ENCODE results near the gene CD58. TPM values are rescaled to one million over a fixed set of nuclear protein-coding genes. Genes with fewer than 3 reads are reported as not detected.

The CD58 gene
- total and polyA plus RNA-seq, 3 experiments from 2014 or later: 29.9 to 49.1 (median 30.7) TPM

GRCh38 chr1:116472431-116472961 lies 98.3 kb downstream of the CD58 start:
- no peaks in the 10 kb centered on the region for H3K36me3 ChIP-seq (ENCODE audit: insufficient read depth, low read length)
- H3K4me1 Mint-ChIP-seq: no peaks in the 10 kb centered on the region
- no peaks in the 10 kb centered on the region for H3K9me3 Mint-ChIP-seq
- no peak overlapping the region for H3K27ac Mint-ChIP-seq
- peaks cover 0 to 3% (median 0%) of the 10 kb centered on the region in 3 donors for H3K36me3 Mint-ChIP-seq
- ChIA-PET CTCF (interaction anchor here (1.7 kb wide), 1 partner anchor 13 kb away, joined by 6 read pairs; no protein-coding TSS in a partner anchor), POLR2A (no interaction called here)
- DNase-seq: no peak
- H3K27me3 Mint-ChIP-seq: peaks cover 0 to 5% of the 10 kb centered on the region in 2 donors
- no peaks in the 10 kb centered on the region for H3K9me3 ChIP-seq (ENCODE audit: low read length)
- no peak overlapping the region for H3K4me3 Mint-ChIP-seq
- H3K27ac ChIP-seq (ENCODE audit: low read depth, low read length): no peak overlapping the region
- no peaks in the 10 kb centered on the region for H3K27me3 ChIP-seq (ENCODE audit: insufficient read depth, low read length, poor library complexity, severe bottlenecking)
- no peaks in the 10 kb centered on the region for H3K4me1 ChIP-seq (ENCODE audit: insufficient read depth, low read length)
- H3K4me3 ChIP-seq (ENCODE audit: low read length): no peak overlapping the region

DNA sequence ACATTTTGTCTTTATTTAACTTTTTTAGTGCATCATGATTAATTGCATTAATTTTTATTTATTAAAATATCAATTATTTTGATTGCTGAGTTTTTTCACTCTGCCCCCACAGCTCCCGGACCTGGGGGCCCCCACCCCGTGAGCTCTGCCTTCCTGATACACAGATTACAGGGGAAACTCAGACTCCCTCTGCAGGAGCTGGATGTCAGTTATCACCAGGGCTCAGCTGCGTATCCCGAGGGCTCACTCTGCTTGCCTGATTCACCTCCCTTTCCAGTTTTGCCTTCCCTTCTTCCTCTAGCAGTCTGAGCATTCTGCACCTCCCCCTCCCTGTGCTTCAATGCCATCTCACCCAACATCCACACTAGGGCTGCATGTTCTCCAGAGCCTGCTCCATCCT lies 99.6 kb downstream of the CD58 start:
- H3K4me3 Mint-ChIP-seq: no peak overlapping the region
- CTCF ChIA-PET: interaction anchor here (1.7 kb wide), 1 partner anchor 14 kb away, joined by 6 read pairs; no protein-coding TSS in a partner anchor

DNA sequence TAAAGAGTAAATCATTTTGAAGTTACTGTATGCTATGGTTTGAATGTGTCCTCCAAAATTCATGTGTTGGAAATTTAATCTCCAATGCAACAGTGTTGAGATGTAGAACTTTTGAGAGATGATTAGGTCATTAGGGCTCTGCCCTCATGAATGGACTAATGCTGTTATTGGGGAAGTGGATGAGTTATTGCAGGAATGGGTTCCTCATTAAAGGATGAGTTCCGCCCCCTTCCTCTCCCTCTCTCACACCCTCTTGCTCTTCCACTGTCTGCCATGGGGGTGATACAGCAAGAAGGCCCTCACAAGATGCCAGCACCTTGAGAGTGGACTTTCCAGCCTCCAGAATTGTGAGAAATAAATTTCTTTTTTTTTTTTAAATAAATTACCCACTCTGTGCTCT lies 100.2 kb downstream of the CD58 start:
- H3K36me3 ChIP-seq (ENCODE audit: insufficient read depth, low read length): no peaks in the 10 kb centered on the region
- no peak for DNase-seq
- peaks cover 2 to 5% of the 10 kb centered on the region in 2 donors for H3K27me3 Mint-ChIP-seq
- peaks cover 0 to 3% (median 0%) of the 10 kb centered on the region in 3 donors for H3K36me3 Mint-ChIP-seq
- no peaks in the 10 kb centered on the region for H3K9me3 Mint-ChIP-seq
- no peak overlapping the region for H3K4me3 ChIP-seq (ENCODE audit: low read length)
- no peak overlapping the region for H3K4me3 Mint-ChIP-seq
- ChIA-PET POLR2A (no interaction called here), CTCF (no interaction called here)
- no peak overlapping the region for H3K27ac ChIP-seq (ENCODE audit: low read depth, low read length)
- no peaks in the 10 kb centered on the region for H3K4me1 Mint-ChIP-seq
- H3K27me3 ChIP-seq (ENCODE audit: insufficient read depth, low read length, poor library complexity, severe bottlenecking): no peaks in the 10 kb centered on the region
- H3K4me1 ChIP-seq (ENCODE audit: insufficient read depth, low read length): no peaks in the 10 kb centered on the region
- no peaks in the 10 kb centered on the region for H3K9me3 ChIP-seq (ENCODE audit: low read length)
- H3K27ac Mint-ChIP-seq: no peak overlapping the region

More for the DNA sequence above, 99.6 kb downstream of the CD58 start:
- no peaks in the 10 kb centered on the region for H3K4me1 ChIP-seq (ENCODE audit: insufficient read depth, low read length)
- H3K27ac ChIP-seq (ENCODE audit: low read depth, low read length): no peak overlapping the region
- no peaks in the 10 kb centered on the region for H3K4me1 Mint-ChIP-seq
- no peaks in the 10 kb centered on the region for H3K36me3 ChIP-seq (ENCODE audit: insufficient read depth, low read length)
- peak overlapping the region in 1 of 8 donors; percentile 25 for H3K27ac Mint-ChIP-seq
- H3K9me3 ChIP-seq (ENCODE audit: low read length): no peaks in the 10 kb centered on the region
- no peaks in the 10 kb centered on the region for H3K27me3 ChIP-seq (ENCODE audit: insufficient read depth, low read length, poor library complexity, severe bottlenecking)
- no peaks in the 10 kb centered on the region for H3K9me3 Mint-ChIP-seq
- no peak overlapping the region for H3K4me3 ChIP-seq (ENCODE audit: low read length)
- peaks cover 0 to 5% of the 10 kb centered on the region in 2 donors for H3K27me3 Mint-ChIP-seq
- H3K36me3 Mint-ChIP-seq: peaks cover 0 to 3% (median 0%) of the 10 kb centered on the region in 3 donors
- DNase-seq: no peak
- POLR2A ChIA-PET: no interaction called here

DNA sequence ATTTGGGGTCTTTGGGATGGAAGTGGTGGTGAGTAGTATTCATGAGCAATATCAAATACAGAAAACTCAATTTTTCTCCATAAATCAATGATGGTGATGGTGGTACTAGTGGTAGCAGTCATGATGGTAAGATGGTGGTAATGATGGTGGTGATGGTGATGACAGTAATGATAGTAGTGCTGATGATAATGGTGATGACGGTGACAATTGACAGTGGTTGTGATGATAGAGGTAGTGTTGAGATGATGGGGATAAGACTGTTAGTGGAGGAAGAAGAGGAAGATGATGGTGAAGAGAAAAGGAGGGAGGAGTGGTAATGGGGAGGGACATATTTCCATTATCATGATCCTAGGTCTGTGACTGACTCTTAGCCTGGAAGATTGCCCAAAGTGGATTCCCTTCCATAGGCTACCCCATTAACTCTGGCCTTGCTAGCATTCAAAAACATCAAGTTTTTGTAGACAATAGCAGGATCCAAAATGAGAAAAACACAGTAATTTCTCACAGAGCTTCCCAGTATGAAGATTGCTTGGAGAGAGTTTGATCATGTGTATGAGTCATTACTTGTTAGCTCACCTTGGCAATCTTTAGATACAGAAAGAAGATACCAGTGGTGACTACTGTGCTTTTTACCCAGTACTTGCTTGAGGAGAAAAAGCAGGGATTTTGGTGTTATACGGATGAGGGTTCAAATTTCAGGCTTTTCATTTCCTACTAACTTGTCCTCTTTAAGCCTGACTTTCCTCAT lies 103.8 kb downstream of the CD58 start:
- no peak overlapping the region for H3K27ac ChIP-seq (ENCODE audit: low read depth, low read length)
- Mint-ChIP-seq H3K27ac (peak overlapping the region in 1 of 8 donors; percentile 1), H3K9me3 (no peaks in the 10 kb centered on the region), H3K27me3 (peaks cover 0 to 5% of the 10 kb centered on the region in 2 donors), H3K4me3 (no peak overlapping the region), H3K36me3 (no peaks in the 10 kb centered on the region), H3K4me1 (no peaks in the 10 kb centered on the region)
- DNase-seq: no peak
- H3K27me3 ChIP-seq (ENCODE audit: insufficient read depth, low read length, poor library complexity, severe bottlenecking): no peaks in the 10 kb centered on the region
- ChIA-PET POLR2A (no interaction called here), CTCF (no interaction called here)
- H3K4me1 ChIP-seq (ENCODE audit: insufficient read depth, low read length): no peaks in the 10 kb centered on the region
- no peaks in the 10 kb centered on the region for H3K9me3 ChIP-seq (ENCODE audit: low read length)
- no peak overlapping the region for H3K4me3 ChIP-seq (ENCODE audit: low read length)
- H3K36me3 ChIP-seq (ENCODE audit: insufficient read depth, low read length): no peaks in the 10 kb centered on the region

- Mint-ChIP-seq H3K9me3 (no peaks in the 10 kb centered on the region), H3K27me3 (peaks cover 0 to 5% of the 10 kb centered on the region in 2 donors), H3K36me3 (no peaks in the 10 kb centered on the region), H3K4me3 (no peak overlapping the region), H3K4me1 (no peaks in the 10 kb centered on the region), H3K27ac (no peak overlapping the region)
- ChIA-PET CTCF (no interaction called here), POLR2A (no interaction called here)
- H3K9me3 ChIP-seq (ENCODE audit: low read length): no peaks in the 10 kb centered on the region
- DNase-seq: no peak
- H3K27ac ChIP-seq (ENCODE audit: low read depth, low read length): no peak overlapping the region
- no peaks in the 10 kb centered on the region for H3K27me3 ChIP-seq (ENCODE audit: insufficient read depth, low read length, poor library complexity, severe bottlenecking)
- H3K4me1 ChIP-seq (ENCODE audit: insufficient read depth, low read length): no peaks in the 10 kb centered on the region
- H3K36me3 ChIP-seq (ENCODE audit: insufficient read depth, low read length): no peaks in the 10 kb centered on the region
- H3K4me3 ChIP-seq (ENCODE audit: low read length): no peak overlapping the region
Observed at GRCh38 chr1:116465845-116466685, 104.8 kb downstream of the CD58 start.

DNA sequence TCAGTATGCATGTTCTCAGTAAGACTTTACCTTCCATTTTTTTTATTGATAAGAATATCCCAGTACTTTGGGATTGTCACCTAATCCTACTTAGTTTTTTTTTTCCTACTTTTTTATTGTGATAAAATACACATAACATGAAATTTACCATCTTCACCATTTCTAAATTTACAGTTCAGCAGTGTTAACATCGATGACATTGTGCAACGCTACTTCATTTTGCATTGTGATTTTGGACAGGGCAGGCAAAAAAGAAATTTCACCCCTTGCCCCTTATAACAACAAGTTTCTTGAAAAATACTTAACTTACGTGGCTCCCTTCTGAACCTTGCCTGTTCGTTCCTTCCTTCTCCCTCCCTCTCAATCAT lies 105.4 kb downstream of the CD58 start:
- Histone ChIP-seq H3K36me3 (ENCODE audit: insufficient read depth, low read length) (no peaks in the 10 kb centered on the region), H3K27ac (ENCODE audit: low read depth, low read length) (no peak overlapping the region), H3K4me1 (ENCODE audit: insufficient read depth, low read length) (no peaks in the 10 kb centered on the region), H3K4me3 (ENCODE audit: low read length) (no peak overlapping the region), H3K27me3 (ENCODE audit: insufficient read depth, low read length, poor library complexity, severe bottlenecking) (no peaks in the 10 kb centered on the region), H3K9me3 (ENCODE audit: low read length) (no peaks in the 10 kb centered on the region)
- CTCF ChIA-PET: no interaction called here
- no peak overlapping the region for H3K27ac Mint-ChIP-seq
- DNase-seq: no peak
- no peak overlapping the region for H3K4me3 Mint-ChIP-seq
- no peaks in the 10 kb centered on the region for H3K4me1 Mint-ChIP-seq
- no peaks in the 10 kb centered on the region for H3K36me3 Mint-ChIP-seq
- no peaks in the 10 kb centered on the region for H3K9me3 Mint-ChIP-seq
- H3K27me3 Mint-ChIP-seq: peaks cover 0 to 5% of the 10 kb centered on the region in 2 donors
- POLR2A ChIA-PET: no interaction called here

Other genes with a start within 250 kb of the CD58 start
- 100 to 1,000 TPM; 259 to 263 TPM for gene ATP1A1, start 197.8 kb downstream of the CD58 start, total RNA-seq
- 58.0 TPM for gene ATP1A1, start 197.8 kb downstream of the CD58 start, polyA plus RNA-seq
- gene IGSF3, start 96.7 kb upstream of the CD58 start, total RNA-seq: 1 to 10 TPM; 1.8 to 2.0 TPM
- not detected for gene IGSF3, start 96.7 kb upstream of the CD58 start, polyA plus RNA-seq
- gene CD2, start 183.4 kb upstream of the CD58 start, total RNA-seq: 100 to 1,000 TPM; 353 to 364 TPM
- 440 TPM for gene CD2, start 183.4 kb upstream of the CD58 start, polyA plus RNA-seq

Measured in CD8-positive, alpha-beta memory T cell (primary cell).